ENCODE measurements around the gene TLCD1. TPM values are rescaled to one million over a fixed set of nuclear protein-coding genes. Genes with fewer than 3 reads are reported as not detected.
A peak's percentile ranks its signal among the peaks of the same experiment; 100 is the strongest.

The TLCD1 gene
- total RNA-seq, 1 experiment from 2014 or later: 1.3 TPM

- DNase-seq (ENCODE audit: low read depth): no peak
Measured at GRCh38 chr17:28712705-28713415, 13.2 kb downstream of the TLCD1 start.

- DNase-seq (ENCODE audit: low read depth): no peak
Measured at GRCh38 chr17:28712032-28712704, 13.9 kb downstream of the TLCD1 start.

- DNase-seq (ENCODE audit: low read depth): no peak
Measured at GRCh38 chr17:28711723-28712031, 14.4 kb downstream of the TLCD1 start, which contains the start of gene PROCA1. Gene PROCA1, minus strand, starts transcription at chr17:28711888. Its CDS starts 228 bp downstream, at chr17:28711660.

- DNase-seq (ENCODE audit: low read depth): peak; percentile 96
Measured at GRCh38 chr17:28710861-28711722, 14.9 kb downstream of the TLCD1 start.

- no peak for DNase-seq (ENCODE audit: low read depth)
Measured at GRCh38 chr17:28707339-28707720, 18.7 kb downstream of the TLCD1 start.

- no peak for DNase-seq (ENCODE audit: low read depth)
Measured at GRCh38 chr17:28706471-28707338, 19.3 kb downstream of the TLCD1 start.

GRCh38 chr17:28705728-28706334 is 20.2 kb downstream of the TLCD1 start:
- DNase-seq (ENCODE audit: low read depth): no peak

- DNase-seq (ENCODE audit: low read depth): no peak
Measured at GRCh38 chr17:28705074-28705659, 20.9 kb downstream of the TLCD1 start.

- no peak for DNase-seq (ENCODE audit: low read depth)
Measured at GRCh38 chr17:28704219-28704858, 21.7 kb downstream of the TLCD1 start.

GRCh38 chr17:28703552-28704218 is 22.3 kb downstream of the TLCD1 start:
- DNase-seq (ENCODE audit: low read depth): no peak

- no peak for DNase-seq (ENCODE audit: low read depth)
Measured at GRCh38 chr17:28702752-28703150, 23.3 kb downstream of the TLCD1 start.

GRCh38 chr17:28702026-28702751 is 23.8 kb downstream of the TLCD1 start:
- no peak for DNase-seq (ENCODE audit: low read depth)

- no peak for DNase-seq (ENCODE audit: low read depth)
Measured at GRCh38 chr17:28700830-28701492, 25.1 kb downstream of the TLCD1 start.

- no peak for DNase-seq (ENCODE audit: low read depth)
Measured at GRCh38 chr17:28700278-28700677, 25.8 kb downstream of the TLCD1 start.

GRCh38 chr17:28698253-28698941 is 27.6 kb downstream of the TLCD1 start:
- DNase-seq (ENCODE audit: low read depth): no peak

- no peak for DNase-seq (ENCODE audit: low read depth)
Measured at GRCh38 chr17:28693869-28694268, 32.2 kb downstream of the TLCD1 start.

- DNase-seq (ENCODE audit: low read depth): no peak
Measured at GRCh38 chr17:28689011-28689410, 37.0 kb downstream of the TLCD1 start.

- no peak for DNase-seq (ENCODE audit: low read depth)
Measured at GRCh38 chr17:28688481-28688880, 37.6 kb downstream of the TLCD1 start.

Measured in Daoy (cell line).